DND-41 (cell line): ENCODE results near the gene ASIC5.

Experiments used
- ATAC-seq: fragments of 200-7000 bp; cut with Tn5 transposase; 3 replicates; pipeline ENCODE4 v1.9.1; 2021; ENCODE audit warnings: low read depth; ENCODE audit not compliant: insufficient read depth
- DNase-seq: peaks from one replicate; pipeline ENCODE4 v3.0.0-alpha.2; 2020
- H2AFZ ChIP-seq: 2 replicates; pipeline ENCODE4 v1.6.0; 2012; ENCODE audit warnings: low read depth, low read length
- H3K27ac ChIP-seq: 2 replicates; pipeline ENCODE4 v1.5.1; 2012; ENCODE audit warnings: low read length, inconsistent platforms
- H3K27me3 ChIP-seq: fragments of 200-600 bp; sonication (generic); 2 replicates; pipeline ENCODE4 v1.6.0; 2012; ENCODE audit warnings: low read length, mild to moderate bottlenecking, inconsistent platforms; ENCODE audit not compliant: insufficient read depth, poor library complexity
- H3K36me3 ChIP-seq: 2 replicates; pipeline ENCODE4 v1.5.1; 2012; ENCODE audit warnings: low read length, inconsistent platforms; ENCODE audit not compliant: insufficient read depth
- H3K4me1 ChIP-seq: 2 replicates; pipeline ENCODE4 v1.5.1; 2012; ENCODE audit warnings: mild to moderate bottlenecking, low read length; ENCODE audit not compliant: insufficient read depth
- H3K4me2 ChIP-seq: 2 replicates; pipeline ENCODE4 v1.6.0; 2012; ENCODE audit warnings: mild to moderate bottlenecking, moderate library complexity, low read length, inconsistent platforms; ENCODE audit not compliant: insufficient read depth
- H3K4me3 ChIP-seq, 2 experiments: fragments of 200-600 bp in 1 of 2; shearing (Covaris generic) in 1 of 2; 2 replicates each; pipeline ENCODE4 v1.5.1; 2012 to 2016; ENCODE audit warnings: inconsistent platforms in 2 of 2, low read length in 2 of 2, mild to moderate bottlenecking in 2 of 2, low read depth in 1 of 2, moderate library complexity in 1 of 2
- H3K79me2 ChIP-seq: 2 replicates; pipeline ENCODE4 v1.6.0; 2012; ENCODE audit warnings: low read length, inconsistent platforms; ENCODE audit not compliant: insufficient read depth
- H3K9ac ChIP-seq: 2 replicates; pipeline ENCODE4 v1.6.0; 2012; ENCODE audit warnings: low read depth, mild to moderate bottlenecking, inconsistent platforms, low read length, moderate library complexity
- H3K9me3 ChIP-seq: 2 replicates; pipeline ENCODE4 v1.5.1; 2012; ENCODE audit warnings: low read length, moderate library complexity, mild to moderate bottlenecking, inconsistent platforms; ENCODE audit not compliant: insufficient read depth, severe bottlenecking
- H4K20me1 ChIP-seq: 2 replicates; pipeline ENCODE4 v1.6.0; 2012; ENCODE audit warnings: low read length; ENCODE audit not compliant: insufficient read depth
- CTCF ChIP-seq: IDR thresholded peaks from 2 replicates; pipeline ENCODE4 v1.5.1; 2012; ENCODE audit warnings: borderline replicate concordance, low read length, moderate library complexity, mild to moderate bottlenecking; ENCODE audit not compliant: poor library complexity, severe bottlenecking; ENCODE audit errors: extremely low read depth
- EZH2 ChIP-seq: IDR thresholded peaks from 3 replicates; pipeline ENCODE4 v1.6.1; 2012; ENCODE audit warnings: borderline replicate concordance, low read depth, mild to moderate bottlenecking, moderate library complexity, low read length, inconsistent platforms; ENCODE audit not compliant: severe bottlenecking

Gene ASIC5

GRCh38 chr4:155883895-155884294, 17.8 kb upstream of the ASIC5 start:
- no peak for ATAC-seq
- TF ChIP-seq CTCF (no peak), EZH2 (no peak)
- no peak overlapping the region for H3K27ac ChIP-seq

GRCh38 chr4:155881555-155881954, 15.5 kb upstream of the ASIC5 start:
- Histone ChIP-seq H3K4me2 (no peak overlapping the region), H3K9me3 (no peaks in the 10 kb centered on the region), H3K4me1 (no peaks in the 10 kb centered on the region), H3K79me2 (no peaks in the 10 kb centered on the region), H3K36me3 (no peaks in the 10 kb centered on the region), H3K27me3 (no peaks in the 10 kb centered on the region), H3K9ac (no peak overlapping the region), H4K20me1 (no peaks in the 10 kb centered on the region), H3K4me3 (no peak overlapping the region), H3K27ac (no peak overlapping the region), H2AFZ (no peak overlapping the region)
- ATAC-seq: no peak
- no peak for DNase-seq
- TF ChIP-seq CTCF: no peak
- TF ChIP-seq EZH2: no peak

More at GRCh38 chr4:155883895-155884294, 17.8 kb upstream of the ASIC5 start:
- H3K4me1 ChIP-seq: no peaks in the 10 kb centered on the region
- H3K9me3 ChIP-seq: no peaks in the 10 kb centered on the region
- H3K36me3 ChIP-seq: no peaks in the 10 kb centered on the region
- no peaks in the 10 kb centered on the region for H3K79me2 ChIP-seq
- no peak for DNase-seq
- H3K27me3 ChIP-seq: no peaks in the 10 kb centered on the region
- H2AFZ ChIP-seq: no peak overlapping the region
- no peak overlapping the region for H3K9ac ChIP-seq
- H3K4me3 ChIP-seq: no peak overlapping the region
- no peak overlapping the region for H3K4me2 ChIP-seq
- no peaks in the 10 kb centered on the region for H4K20me1 ChIP-seq

GRCh38 chr4:155879767-155880166, 13.7 kb upstream of the ASIC5 start:
- Histone ChIP-seq H3K27me3 (no peaks in the 10 kb centered on the region), H3K4me3 (no peak overlapping the region), H3K27ac (no peak overlapping the region), H3K36me3 (no peaks in the 10 kb centered on the region), H2AFZ (no peak overlapping the region), H3K4me1 (no peaks in the 10 kb centered on the region), H4K20me1 (no peaks in the 10 kb centered on the region), H3K9ac (no peak overlapping the region), H3K4me2 (no peak overlapping the region), H3K79me2 (no peaks in the 10 kb centered on the region), H3K9me3 (no peaks in the 10 kb centered on the region)
- ATAC-seq (no peak), DNase-seq (no peak)
- TF ChIP-seq EZH2 (no peak), CTCF (no peak)

- H4K20me1 ChIP-seq: no peaks in the 10 kb centered on the region
- no peaks in the 10 kb centered on the region for H3K4me1 ChIP-seq
- no peaks in the 10 kb centered on the region for H3K36me3 ChIP-seq
- no peak overlapping the region for H3K27ac ChIP-seq
- H3K27me3 ChIP-seq: peaks cover under 1% of the 10 kb centered on the region
- no peaks in the 10 kb centered on the region for H3K9me3 ChIP-seq
- no peak overlapping the region for H3K9ac ChIP-seq
- TF ChIP-seq CTCF: no peak
- TF ChIP-seq EZH2: no peak
- H3K4me3 ChIP-seq: no peak overlapping the region
- H3K4me2 ChIP-seq: no peak overlapping the region
- ATAC-seq (no peak), DNase-seq (no peak)
- no peaks in the 10 kb centered on the region for H3K79me2 ChIP-seq
- H2AFZ ChIP-seq: no peak overlapping the region
Measured at GRCh38 chr4:155878611-155879010, 12.5 kb upstream of the ASIC5 start.
